ENCODE results near the gene NLRP8. TPM values are rescaled to one million over a fixed set of nuclear protein-coding genes. Genes with fewer than 3 reads are reported as not detected.

Gene NLRP8
- polyA plus RNA-seq, 1 donor from 2014 or later: not detected

- Histone ChIP-seq H3K4me2 (ENCODE audit: low read length) (no peak overlapping the region), H3K27me3 (ENCODE audit: insufficient read depth, low read depth, low read length) (no peaks in the 10 kb centered on the region), H4K20me1 (ENCODE audit: insufficient read depth) (no peaks in the 10 kb centered on the region), H3K9ac (ENCODE audit: low read length) (no peak overlapping the region), H3F3A (ENCODE audit: insufficient read depth, low read length, poor library complexity, severe bottlenecking) (no peaks in the 10 kb centered on the region), H3K4me3 (ENCODE audit: low read length) (no peak overlapping the region), H2AFZ (ENCODE audit: low read depth, low read length) (no peak overlapping the region), H3K79me2 (replicated peaks; ENCODE audit: insufficient read depth, low read length) (no peaks in the 10 kb centered on the region), H3K36me3 (ENCODE audit: insufficient read depth, low read length) (no peaks in the 10 kb centered on the region), H3K9me2 (ENCODE audit: insufficient read depth, low read length) (no peaks in the 10 kb centered on the region), H3K9me3 (ENCODE audit: low read length) (peaks cover 3% of the 10 kb centered on the region), H3K27ac (ENCODE audit: low read length) (no peak overlapping the region)
- no peak for TF ChIP-seq CTCF (IDR thresholded peaks at IDR 0.05; ENCODE audit: poor library complexity, severe bottlenecking)
- TF ChIP-seq MXI1 (conservative IDR thresholded peaks at IDR 0.05; ENCODE audit: poor library complexity, severe bottlenecking): no peak
- no peak for TF ChIP-seq EZH2 (IDR thresholded peaks at IDR 0.05; ENCODE audit: borderline replicate concordance, insufficient read depth, low read length, poor library complexity, severe bottlenecking)
- TF ChIP-seq EP300 (conservative IDR thresholded peaks at IDR 0.05; ENCODE audit: poor library complexity, severe bottlenecking): no peak
- TF ChIP-seq SMC3 (conservative IDR thresholded peaks at IDR 0.05; ENCODE audit: poor library complexity): no peak
- TF ChIP-seq RAD21 (conservative IDR thresholded peaks at IDR 0.05): no peak
- TF ChIP-seq TAF1 (IDR thresholded peaks at IDR 0.05; ENCODE audit: low read depth): no peak
- no peak for TF ChIP-seq POLR2AphosphoS5 (IDR thresholded peaks at IDR 0.05)
- TF ChIP-seq REST (IDR thresholded peaks at IDR 0.05; ENCODE audit: borderline replicate concordance): no peak
Measured at GRCh38 chr19:55973982-55974381, 26.4 kb downstream of the NLRP8 start.

- Histone ChIP-seq H3K9me2 (ENCODE audit: insufficient read depth, low read length) (no peaks in the 10 kb centered on the region), H4K20me1 (ENCODE audit: insufficient read depth) (no peaks in the 10 kb centered on the region), H3K27me3 (ENCODE audit: insufficient read depth, low read depth, low read length) (no peaks in the 10 kb centered on the region), H3K4me3 (ENCODE audit: low read length) (no peak overlapping the region), H3K27ac (ENCODE audit: low read length) (no peak overlapping the region), H3K36me3 (ENCODE audit: insufficient read depth, low read length) (no peaks in the 10 kb centered on the region), H2AFZ (ENCODE audit: low read depth, low read length) (no peak overlapping the region), H3K9ac (ENCODE audit: low read length) (no peak overlapping the region), H3K9me3 (ENCODE audit: low read length) (no peaks in the 10 kb centered on the region), H3K79me2 (replicated peaks; ENCODE audit: insufficient read depth, low read length) (no peaks in the 10 kb centered on the region), H3K4me2 (ENCODE audit: low read length) (no peak overlapping the region), H3F3A (ENCODE audit: insufficient read depth, low read length, poor library complexity, severe bottlenecking) (no peaks in the 10 kb centered on the region)
- TF ChIP-seq EZH2 (IDR thresholded peaks at IDR 0.05; ENCODE audit: borderline replicate concordance, insufficient read depth, low read length, poor library complexity, severe bottlenecking) (no peak), RAD21 (conservative IDR thresholded peaks at IDR 0.05) (no peak), EP300 (conservative IDR thresholded peaks at IDR 0.05; ENCODE audit: poor library complexity, severe bottlenecking) (no peak), REST (IDR thresholded peaks at IDR 0.05; ENCODE audit: borderline replicate concordance) (no peak)
Measured at GRCh38 chr19:55980415-55980814, 32.8 kb downstream of the NLRP8 start.

Measured in neural cell (in vitro differentiated cells).